Activated naive CD8-positive, alpha-beta T cell treated with anti-CD3 and anti-CD28 coated beads for 36 hours (primary cell): ENCODE measurements around the gene NUBPL. TPM values are rescaled to one million over a fixed set of nuclear protein-coding genes. Genes with fewer than 3 reads are reported as not detected.
"Not testable (repeated sequence)": the region's sequence is repeated elsewhere in the genome, so short reads cannot be mapped to it uniquely, and the experiment has no call there.

Experiments used
- DNase-seq: peaks from one replicate; pipeline ENCODE4 v3.0.0; 2021
- H3K27ac Mint-ChIP-seq: one replicate; pipeline ENCODE4 v1.8.0; 2022; ENCODE audit warnings: mild to moderate bottlenecking, moderate library complexity, mixed read lengths
- H3K27me3 Mint-ChIP-seq: one replicate; pipeline ENCODE4 v1.8.0; 2022; ENCODE audit warnings: mild to moderate bottlenecking, mixed read lengths
- H3K36me3 Mint-ChIP-seq: one replicate; pipeline ENCODE4 v1.8.0; 2021; ENCODE audit warnings: mild to moderate bottlenecking, mixed read lengths
- H3K4me1 Mint-ChIP-seq: one replicate; pipeline ENCODE4 v1.8.0; 2021; ENCODE audit warnings: mixed read lengths
- H3K4me3 Mint-ChIP-seq: one replicate; pipeline ENCODE4 v1.8.0; 2022; ENCODE audit warnings: mild to moderate bottlenecking, moderate library complexity, mixed read lengths
- H3K9me3 Mint-ChIP-seq: one replicate; pipeline ENCODE4 v1.8.0; 2022; ENCODE audit warnings: mixed read lengths
- total RNA-seq, 2 experiments: library from RNA; stranded (reverse); gene quantifications; one replicate each; pipeline ENCODE4 v1.2.3, GENCODE V29; 2021

Gene NUBPL
- total RNA-seq, 2 experiments from 2014 or later: 9.5 to 12.3 TPM

DNA sequence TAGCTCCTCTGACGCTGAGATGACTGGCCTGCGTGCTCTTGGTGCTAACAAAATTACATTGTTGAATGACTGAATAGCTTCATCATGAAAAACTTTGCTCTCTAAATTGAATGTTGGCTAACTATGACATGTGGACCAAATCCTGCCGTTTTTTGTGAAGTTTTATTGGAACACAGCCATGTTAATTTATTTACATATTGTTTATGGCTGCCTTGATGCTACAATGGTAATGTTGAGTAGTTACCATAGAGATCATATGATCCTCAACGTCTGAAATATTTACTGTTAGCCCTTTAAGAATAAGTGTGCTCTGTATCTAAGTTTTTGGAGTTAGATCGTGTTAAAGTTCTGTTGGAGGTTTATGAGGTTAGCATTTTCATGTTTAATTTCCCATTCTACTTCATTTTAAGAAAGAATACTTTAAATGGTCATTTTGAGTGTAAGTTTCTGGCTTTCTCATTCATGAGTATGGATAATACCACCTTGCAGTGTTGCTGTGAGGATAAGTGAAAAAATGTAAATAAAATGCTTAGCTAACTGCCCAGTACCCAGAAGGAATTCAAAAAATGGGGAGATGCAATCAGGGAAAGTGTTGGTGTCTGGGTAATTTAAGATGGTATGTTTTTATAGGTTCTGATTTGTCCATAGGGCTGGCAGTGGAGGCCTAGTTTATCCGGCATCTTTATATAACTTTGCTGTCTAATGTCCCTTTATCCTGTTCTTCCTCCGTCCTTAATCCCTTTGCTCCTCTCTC, 35.3 kb downstream of the NUBPL start:
- peaks cover 28% of the 10 kb centered on the region for H3K36me3 Mint-ChIP-seq
- no peak overlapping the region for H3K4me3 Mint-ChIP-seq
- no peak for DNase-seq
- H3K27me3 Mint-ChIP-seq: no peaks in the 10 kb centered on the region
- H3K9me3 Mint-ChIP-seq: peaks cover 8% of the 10 kb centered on the region
- no peak overlapping the region for H3K27ac Mint-ChIP-seq
- peaks cover 2% of the 10 kb centered on the region for H3K4me1 Mint-ChIP-seq

DNA sequence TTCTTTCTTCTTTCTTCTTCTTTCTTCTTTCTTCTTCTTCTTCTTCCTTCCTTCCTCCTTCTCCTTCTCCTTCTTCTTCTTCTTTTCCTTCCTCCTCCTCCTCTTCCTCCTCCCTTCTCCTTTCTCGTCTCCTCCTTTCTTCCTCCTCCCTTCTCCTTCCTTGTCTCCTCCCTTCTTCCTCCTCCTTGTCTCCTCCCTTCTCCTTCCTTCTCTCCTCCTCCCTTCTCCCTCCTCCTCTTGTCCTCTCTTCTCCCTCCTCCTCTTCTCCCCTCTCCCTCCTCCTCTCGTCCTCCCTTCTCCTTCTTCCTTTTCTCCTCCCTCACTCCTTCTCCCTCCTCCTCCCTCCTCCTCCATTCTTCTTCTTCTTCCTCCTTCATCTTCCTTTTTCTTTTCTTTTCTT, 44.5 kb downstream of the NUBPL start:
- Mint-ChIP-seq H3K9me3 (peaks cover 21% of the 10 kb centered on the region), H3K4me3 (no peak overlapping the region), H3K36me3 (peaks cover 51% of the 10 kb centered on the region), H3K27ac (no peak overlapping the region), H3K27me3 (no peaks in the 10 kb centered on the region), H3K4me1 (no peaks in the 10 kb centered on the region)
- DNase-seq: no peak

DNA sequence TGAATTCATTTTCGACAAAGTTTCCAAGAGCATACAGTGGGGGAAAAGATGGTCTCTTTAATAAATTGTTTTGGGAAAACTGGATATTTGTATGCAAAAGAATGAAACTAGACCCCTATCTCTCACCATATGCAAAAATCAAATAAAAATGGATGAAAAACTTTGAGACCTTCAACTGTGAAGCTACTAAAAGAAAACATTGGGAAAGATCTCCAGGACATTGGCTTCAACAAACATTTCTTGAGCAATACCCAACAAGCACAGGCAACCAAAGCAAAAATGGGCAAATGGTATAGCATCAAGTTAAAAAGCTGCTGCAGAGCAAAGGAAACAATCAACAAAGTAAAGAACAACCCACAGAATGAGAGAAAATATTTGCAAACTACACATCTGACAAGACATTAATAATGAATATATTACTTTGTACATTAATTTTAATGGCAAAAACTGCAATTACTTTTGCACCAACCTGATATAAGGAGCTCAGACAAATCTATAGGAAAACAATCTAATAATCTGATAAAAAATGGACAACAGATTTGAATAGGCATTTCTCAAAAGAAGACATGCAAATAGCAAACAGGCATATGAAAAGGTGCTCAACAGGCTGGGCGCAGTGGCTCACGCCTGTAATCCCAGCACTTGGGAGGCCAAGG, 50.7 kb downstream of the NUBPL start:
- Mint-ChIP-seq H3K36me3 (peaks cover 49% of the 10 kb centered on the region), H3K4me3 (no peak overlapping the region), H3K9me3 (peaks cover 44% of the 10 kb centered on the region), H3K27me3 (no peaks in the 10 kb centered on the region), H3K4me1 (no peaks in the 10 kb centered on the region), H3K27ac (no peak overlapping the region)
- DNase-seq: no peak

GRCh38 chr14:31613188-31613587, 52.0 kb downstream of the NUBPL start:
- Mint-ChIP-seq H3K27me3 (no peaks in the 10 kb centered on the region), H3K9me3 (peaks cover 46% of the 10 kb centered on the region), H3K4me1 (no peaks in the 10 kb centered on the region), H3K4me3 (no peak overlapping the region), H3K36me3 (peaks cover 48% of the 10 kb centered on the region), H3K27ac (no peak overlapping the region)
- no peak for DNase-seq

DNA sequence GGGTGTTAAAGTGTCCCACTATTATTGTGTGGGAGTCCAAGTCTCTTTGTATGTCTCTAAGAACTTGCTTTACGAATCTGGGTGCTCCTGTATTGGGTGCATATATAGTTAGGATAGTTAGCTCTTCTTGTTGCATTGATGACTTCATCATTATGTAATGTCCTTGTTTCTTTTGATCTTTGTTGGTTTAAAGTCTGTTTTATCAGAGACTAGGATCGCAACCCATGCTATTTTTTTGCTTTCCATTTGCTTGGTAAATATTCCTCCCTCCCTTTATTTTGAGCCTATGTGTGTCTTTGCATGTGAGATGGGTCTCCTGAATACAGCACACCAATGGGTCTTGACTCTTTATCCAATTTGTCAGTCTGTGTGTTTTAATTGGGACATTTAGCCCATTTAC, 57.7 kb downstream of the NUBPL start:
- not testable (repeated sequence) for DNase-seq, H3K27ac Mint-ChIP-seq, H3K27me3 Mint-ChIP-seq, H3K4me3 Mint-ChIP-seq, H3K4me1 Mint-ChIP-seq
- H3K36me3 Mint-ChIP-seq: peaks cover 83% of the 10 kb centered on the region
- H3K9me3 Mint-ChIP-seq: peaks cover 53% of the 10 kb centered on the region

- H3K27ac Mint-ChIP-seq: no peak overlapping the region
- H3K36me3 Mint-ChIP-seq: peaks cover 87% of the 10 kb centered on the region
- peaks cover 54% of the 10 kb centered on the region for H3K9me3 Mint-ChIP-seq
- H3K4me1 Mint-ChIP-seq: no peaks in the 10 kb centered on the region
- no peaks in the 10 kb centered on the region for H3K27me3 Mint-ChIP-seq
- no peak overlapping the region for H3K4me3 Mint-ChIP-seq
- no peak for DNase-seq
Observed at GRCh38 chr14:31619440-31619839, 58.2 kb downstream of the NUBPL start.

- DNase-seq, H3K4me3 Mint-ChIP-seq, H3K27me3 Mint-ChIP-seq, H3K27ac Mint-ChIP-seq, H3K4me1 Mint-ChIP-seq: not testable (repeated sequence)
- Mint-ChIP-seq H3K9me3 (peaks cover 47% of the 10 kb centered on the region), H3K36me3 (peaks cover 82% of the 10 kb centered on the region)
Observed at GRCh38 chr14:31620898-31621297, 59.7 kb downstream of the NUBPL start.

GRCh38 chr14:31622060-31622459, 60.9 kb downstream of the NUBPL start:
- Mint-ChIP-seq H3K4me1 (no peaks in the 10 kb centered on the region), H3K27me3 (no peaks in the 10 kb centered on the region), H3K27ac (no peak overlapping the region), H3K4me3 (no peak overlapping the region), H3K36me3 (peaks cover 72% of the 10 kb centered on the region), H3K9me3 (peaks cover 42% of the 10 kb centered on the region)
- DNase-seq: no peak

DNA sequence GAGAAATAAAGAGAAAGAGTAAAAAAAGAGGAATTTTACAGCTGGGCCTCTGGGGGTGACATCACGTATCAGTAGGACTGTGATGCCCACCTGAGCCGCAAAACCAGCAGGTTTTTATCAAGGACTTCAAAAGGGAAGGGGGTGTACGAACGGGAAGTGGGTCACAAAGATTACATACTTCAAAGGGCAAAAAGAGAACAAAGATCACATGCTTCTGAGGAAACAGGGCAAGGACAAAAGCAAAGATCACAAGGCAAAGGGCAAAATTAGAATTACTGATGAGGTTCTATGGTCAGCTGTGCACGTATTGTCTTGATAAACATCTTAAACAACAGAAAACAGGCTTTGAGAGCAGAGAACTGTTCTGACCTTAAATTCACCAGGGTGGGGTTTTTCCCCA, 91.7 kb downstream of the NUBPL start:
- DNase-seq, H3K4me1 Mint-ChIP-seq, H3K27me3 Mint-ChIP-seq, H3K27ac Mint-ChIP-seq, H3K4me3 Mint-ChIP-seq: not testable (repeated sequence)
- peaks cover 49% of the 10 kb centered on the region for H3K36me3 Mint-ChIP-seq
- H3K9me3 Mint-ChIP-seq: peaks cover 28% of the 10 kb centered on the region

GRCh38 chr14:31657917-31658316, 96.7 kb downstream of the NUBPL start:
- peaks cover 30% of the 10 kb centered on the region for H3K9me3 Mint-ChIP-seq
- no peak for DNase-seq
- H3K36me3 Mint-ChIP-seq: peaks cover 46% of the 10 kb centered on the region
- H3K4me3 Mint-ChIP-seq: no peak overlapping the region
- H3K27me3 Mint-ChIP-seq: no peaks in the 10 kb centered on the region
- H3K27ac Mint-ChIP-seq: no peak overlapping the region
- H3K4me1 Mint-ChIP-seq: peaks cover 5% of the 10 kb centered on the region

GRCh38 chr14:31659278-31659677, 98.1 kb downstream of the NUBPL start:
- H3K4me3 Mint-ChIP-seq: no peak overlapping the region
- H3K27ac Mint-ChIP-seq: no peak overlapping the region
- H3K27me3 Mint-ChIP-seq: no peaks in the 10 kb centered on the region
- H3K4me1 Mint-ChIP-seq: peaks cover 5% of the 10 kb centered on the region
- H3K36me3 Mint-ChIP-seq: peaks cover 45% of the 10 kb centered on the region
- DNase-seq: no peak
- peaks cover 31% of the 10 kb centered on the region for H3K9me3 Mint-ChIP-seq

GRCh38 chr14:31660191-31660590, 99.0 kb downstream of the NUBPL start:
- no peak for DNase-seq
- H3K27ac Mint-ChIP-seq: no peak overlapping the region
- H3K36me3 Mint-ChIP-seq: peaks cover 47% of the 10 kb centered on the region
- H3K27me3 Mint-ChIP-seq: no peaks in the 10 kb centered on the region
- H3K4me1 Mint-ChIP-seq: peaks cover 5% of the 10 kb centered on the region
- peaks cover 34% of the 10 kb centered on the region for H3K9me3 Mint-ChIP-seq
- H3K4me3 Mint-ChIP-seq: no peak overlapping the region

- Mint-ChIP-seq H3K4me3 (no peak overlapping the region), H3K27ac (no peak overlapping the region), H3K36me3 (peaks cover 47% of the 10 kb centered on the region), H3K9me3 (peaks cover 38% of the 10 kb centered on the region), H3K27me3 (no peaks in the 10 kb centered on the region), H3K4me1 (peaks cover 5% of the 10 kb centered on the region)
- DNase-seq: no peak
Observed at GRCh38 chr14:31660728-31661127, 99.5 kb downstream of the NUBPL start.

- Mint-ChIP-seq H3K36me3 (peaks cover 62% of the 10 kb centered on the region), H3K4me1 (no peaks in the 10 kb centered on the region), H3K9me3 (peaks cover 38% of the 10 kb centered on the region), H3K27me3 (no peaks in the 10 kb centered on the region), H3K27ac (no peak overlapping the region), H3K4me3 (no peak overlapping the region)
- DNase-seq: no peak
Observed at GRCh38 chr14:31668348-31668747, 107.1 kb downstream of the NUBPL start.

DNA sequence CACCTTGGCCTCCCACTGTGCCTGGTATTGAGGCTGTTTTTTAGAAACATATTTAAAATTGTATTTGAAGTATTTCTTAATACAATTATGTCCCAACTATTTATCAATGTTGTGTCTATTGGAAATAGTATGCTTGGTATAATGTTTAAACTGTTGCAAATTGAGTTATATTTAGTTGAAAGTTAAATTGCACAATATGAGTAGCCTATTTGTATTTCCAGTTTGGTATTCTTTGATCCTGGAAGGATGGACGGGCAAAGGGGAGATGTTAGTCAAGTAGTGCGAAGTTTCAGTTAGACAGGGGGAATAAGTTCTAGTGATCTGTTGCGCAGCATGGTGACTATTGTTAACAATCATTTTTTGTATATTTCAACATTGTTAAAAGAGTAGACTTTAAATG, 111.5 kb downstream of the NUBPL start:
- no peak overlapping the region for H3K27ac Mint-ChIP-seq
- H3K4me1 Mint-ChIP-seq: peaks cover 4% of the 10 kb centered on the region
- no peak for DNase-seq
- peaks cover 18% of the 10 kb centered on the region for H3K9me3 Mint-ChIP-seq
- H3K27me3 Mint-ChIP-seq: no peaks in the 10 kb centered on the region
- H3K36me3 Mint-ChIP-seq: peaks cover 39% of the 10 kb centered on the region
- no peak overlapping the region for H3K4me3 Mint-ChIP-seq

DNA sequence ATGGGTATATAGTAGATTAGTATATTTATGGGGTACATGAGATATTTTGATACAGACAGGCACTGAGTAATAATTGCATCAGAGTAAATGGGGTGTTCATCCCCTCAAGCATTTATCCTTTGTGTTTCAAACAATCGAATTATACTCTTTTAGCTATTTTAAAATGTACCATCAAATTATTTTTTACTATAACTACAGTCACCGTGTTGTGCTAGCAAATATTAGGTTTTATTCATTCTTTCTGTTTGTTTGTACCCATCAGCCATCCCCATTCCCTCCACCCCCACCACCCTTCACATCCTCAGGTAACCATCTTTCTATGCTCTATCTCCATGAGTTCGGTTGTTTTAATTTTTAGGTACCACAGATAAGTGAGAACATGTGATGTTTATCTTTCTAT, 115.8 kb downstream of the NUBPL start:
- Mint-ChIP-seq H3K9me3 (peaks cover 6% of the 10 kb centered on the region), H3K36me3 (peaks cover 39% of the 10 kb centered on the region), H3K27me3 (no peaks in the 10 kb centered on the region), H3K4me3 (no peak overlapping the region), H3K4me1 (peaks cover 7% of the 10 kb centered on the region), H3K27ac (no peak overlapping the region)
- no peak for DNase-seq
